Psoas muscle (tissue), 8 donors: Measurements from ENCODE around the gene ADAM15. TPM values are rescaled to one million over a fixed set of nuclear protein-coding genes. Genes with fewer than 3 reads are reported as not detected.

Experiments used
- ATAC-seq, 4 donors: fragments of 200-7000 bp; cut with Tn5 transposase; one replicate each; pipeline ENCODE4 v1.9.1; 2020; ENCODE audit warnings: moderate library complexity in 3 of 4, mild to moderate bottlenecking in 2 of 4
- DNase-seq, 2 donors: peaks; one replicate each; pipeline ENCODE4 v3.0.0-alpha.2; 2020
- H3K27ac ChIP-seq: fragments of 200-600 bp; one replicate; pipeline ENCODE4 v1.8.0; 2022
- H3K27me3 ChIP-seq, 3 donors: fragments of 200-600 bp in 1 of 3; one replicate each; pipeline versions ENCODE4 v1.6.1 to v1.8.0; 2013 to 2022; ENCODE audit warnings: low read length in 2 of 3, mild to moderate bottlenecking in 2 of 3, moderate library complexity in 1 of 3; ENCODE audit not compliant: insufficient read depth in 3 of 3
- H3K36me3 ChIP-seq, 2 donors: fragments of 200-600 bp in 1 of 2; one replicate each; pipeline versions ENCODE4 v1.6.1 to v1.8.0; 2013 to 2022; ENCODE audit warnings: low read depth in 1 of 2, mild to moderate bottlenecking in 1 of 2, moderate library complexity in 1 of 2; ENCODE audit not compliant: insufficient read depth in 1 of 2
- H3K4me1 ChIP-seq: fragments of 200-600 bp; one replicate; pipeline ENCODE4 v1.8.0; 2022
- H3K4me3 ChIP-seq: fragments of 200-600 bp; one replicate; pipeline ENCODE4 v1.8.0; 2022; ENCODE audit warnings: mild to moderate bottlenecking
- H3K9me3 ChIP-seq: fragments of 200-600 bp; one replicate; pipeline ENCODE4 v1.8.0; 2022
- WGBS, 3 donors: extraction: QIAGEN DNeasy Blood & Tissue Kit; methylation state at CpG; one replicate each; pipeline versions ENCODE4 v1.1.6 to v1.1.7; 2013; 5-methylcytosine and 5-hydroxymethylcytosine counted together
- intact Hi-C, 2 donors: fragments of 100-400 bp; cut with DNase I; formaldehyde crosslinking; loops; one replicate each; pipeline versions ENCODE4 v1.11.0 to v1.14.2; 2022
- polyA plus RNA-seq, 3 donors: library from polyadenylated mRNA; stranded (reverse); fragments of 200-250 nt; gene quantifications; one replicate each; pipeline ENCODE4 v1.2.3, GENCODE V29; 2013
- total RNA-seq, 4 donors: library from RNA; stranded (reverse); fragmentation: NEBNext Ultra II Directional in 2 of 4; extraction: Animal tissue kit (Norgen Biotek cat#: 25700) in 2 of 4; gene quantifications; one replicate each; pipeline versions ENCODE4 v1.2.1 to v1.2.4, GENCODE V29; 2021 to 2023
- TF ChIP-seq, protein P1 (sequence below): fragments of 200-600 bp; IDR thresholded peaks from one replicate; pipeline ENCODE4 v1.8.0; 2022; ENCODE audit warnings: antibody characterized with exemption
- donor health status: healthy with polysubstance abuse.
- donor health status: DM: no; HTN: no; CAD: no; lungs with moderate emphysema.
- donor health status: Bipolar disorder and iron deficiency.
- donor health status: healthy.
- donor health status: DM: yes; HTN: yes; CAD: no.
- donor health status: DM: no; HTN: no; CAD: no.
- donor health status: DM: no; HTN: no; CAD: no.
- donor health status: DM: yes; HTN: yes; CAD: no.

Gene ADAM15
- total and polyA plus RNA-seq, 7 donors: 33.2 to 50.9 (median 45.4) TPM

DNA sequence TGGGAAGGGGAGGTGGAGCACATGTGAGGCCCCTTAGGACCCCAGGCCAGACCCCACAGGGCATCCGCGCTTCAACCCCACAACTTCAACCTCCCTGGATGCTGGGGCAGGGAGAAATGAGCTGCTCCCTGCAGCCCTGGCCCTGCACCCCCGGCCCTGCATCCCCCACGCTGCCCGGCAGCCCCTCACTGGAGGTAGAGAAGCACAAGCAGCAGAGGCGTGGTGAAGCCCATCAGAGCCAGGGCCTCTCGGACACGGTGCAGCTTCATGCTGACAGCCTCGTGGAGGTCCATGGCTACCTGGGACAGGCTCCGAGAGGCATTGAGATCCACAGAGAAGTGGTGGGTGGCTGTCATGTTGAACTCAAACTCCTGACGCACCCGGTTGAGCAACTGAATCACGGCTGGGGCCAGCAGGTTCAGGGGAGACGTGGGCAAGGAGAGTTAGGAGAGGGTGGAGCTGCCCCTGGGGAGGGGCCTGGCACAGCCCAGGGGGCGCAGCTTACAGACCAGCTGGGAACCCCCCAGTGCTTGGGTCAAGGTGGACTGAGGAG is 20.8 kb upstream of the ADAM15 start:
- intact Hi-C loops: no loop called here
- DNase-seq: peak in 1 of 2 donors; percentile 52
- TF ChIP-seq, protein P1, sequence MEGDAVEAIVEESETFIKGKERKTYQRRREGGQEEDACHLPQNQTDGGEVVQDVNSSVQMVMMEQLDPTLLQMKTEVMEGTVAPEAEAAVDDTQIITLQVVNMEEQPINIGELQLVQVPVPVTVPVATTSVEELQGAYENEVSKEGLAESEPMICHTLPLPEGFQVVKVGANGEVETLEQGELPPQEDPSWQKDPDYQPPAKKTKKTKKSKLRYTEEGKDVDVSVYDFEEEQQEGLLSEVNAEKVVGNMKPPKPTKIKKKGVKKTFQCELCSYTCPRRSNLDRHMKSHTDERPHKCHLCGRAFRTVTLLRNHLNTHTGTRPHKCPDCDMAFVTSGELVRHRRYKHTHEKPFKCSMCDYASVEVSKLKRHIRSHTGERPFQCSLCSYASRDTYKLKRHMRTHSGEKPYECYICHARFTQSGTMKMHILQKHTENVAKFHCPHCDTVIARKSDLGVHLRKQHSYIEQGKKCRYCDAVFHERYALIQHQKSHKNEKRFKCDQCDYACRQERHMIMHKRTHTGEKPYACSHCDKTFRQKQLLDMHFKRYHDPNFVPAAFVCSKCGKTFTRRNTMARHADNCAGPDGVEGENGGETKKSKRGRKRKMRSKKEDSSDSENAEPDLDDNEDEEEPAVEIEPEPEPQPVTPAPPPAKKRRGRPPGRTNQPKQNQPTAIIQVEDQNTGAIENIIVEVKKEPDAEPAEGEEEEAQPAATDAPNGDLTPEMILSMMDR: no peak
- H3K27ac ChIP-seq: no peak overlapping the region
- H3K36me3 ChIP-seq: no peaks in the 10 kb centered on the region
- H3K4me3 ChIP-seq: no peak overlapping the region
- no peak for ATAC-seq
- no peaks in the 10 kb centered on the region for H3K27me3 ChIP-seq
- no peaks in the 10 kb centered on the region for H3K9me3 ChIP-seq
- H3K4me1 ChIP-seq: no peaks in the 10 kb centered on the region
- 81 to 91% (median 86%) methylated on average over 15 of the region's 15 CpGs for WGBS, 3 donors

DNA sequence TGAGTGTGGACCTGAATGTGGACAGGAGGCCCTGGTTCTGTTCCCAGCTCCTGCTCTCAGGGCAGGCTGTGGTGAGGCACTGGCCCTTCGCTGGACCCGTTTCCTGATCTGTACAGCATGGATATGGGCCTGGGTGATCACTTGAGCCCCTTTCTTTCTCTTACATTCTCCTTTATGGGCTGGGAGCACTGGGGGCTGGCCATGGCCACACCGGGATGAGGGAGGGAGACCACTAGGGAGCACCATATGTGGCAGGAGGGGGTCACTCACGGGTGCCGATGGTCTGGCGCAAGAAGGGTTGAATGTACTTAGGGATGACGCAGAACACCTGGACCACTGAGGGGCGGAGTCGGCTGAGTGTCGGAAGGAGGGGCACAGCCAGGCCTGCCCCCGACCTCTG is 20.2 kb upstream of the ADAM15 start:
- Histone ChIP-seq H3K27me3 (no peaks in the 10 kb centered on the region), H3K9me3 (no peaks in the 10 kb centered on the region), H3K36me3 (no peaks in the 10 kb centered on the region), H3K4me3 (no peak overlapping the region), H3K4me1 (no peaks in the 10 kb centered on the region), H3K27ac (no peak overlapping the region)
- ATAC-seq (no peak), DNase-seq (no peak)
- TF ChIP-seq, protein P1: no peak
- 76 to 78% (median 76%) methylated on average over 11 of the region's 11 CpGs for WGBS, 3 donors
- intact Hi-C loops: no loop called here

DNA sequence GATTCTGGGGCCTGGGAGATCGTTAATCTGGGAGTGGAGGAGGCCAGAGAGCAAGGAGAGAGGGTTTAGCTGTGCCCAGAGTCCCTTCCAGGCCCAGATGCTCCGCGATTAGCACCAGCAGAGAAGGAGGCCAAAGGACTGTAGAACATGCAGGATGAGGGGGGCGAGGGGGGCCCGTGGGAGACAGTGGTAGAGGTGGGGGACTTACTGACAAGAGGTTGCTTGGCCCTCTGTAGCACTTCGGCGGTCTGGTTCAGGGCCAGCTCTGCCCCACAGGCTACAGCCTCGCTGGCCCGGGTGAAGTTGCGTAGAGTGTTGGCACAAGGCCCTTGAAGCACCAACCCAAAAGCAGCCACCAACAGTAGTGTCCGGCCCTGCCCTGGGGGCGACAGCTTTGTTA is 18.2 kb upstream of the ADAM15 start:
- no peak overlapping the region for H3K27ac ChIP-seq
- ATAC-seq (no peak), DNase-seq (peak in 1 of 2 donors; percentile 48)
- intact Hi-C loops: no loop called here
- 81 to 84% (median 82%) methylated on average over 12 of the region's 12 CpGs for WGBS, 3 donors
- H3K27me3 ChIP-seq: no peaks in the 10 kb centered on the region
- no peaks in the 10 kb centered on the region for H3K9me3 ChIP-seq
- no peaks in the 10 kb centered on the region for H3K4me1 ChIP-seq
- no peaks in the 10 kb centered on the region for H3K36me3 ChIP-seq
- TF ChIP-seq, protein P1: no peak
- H3K4me3 ChIP-seq: no peak overlapping the region

DNA sequence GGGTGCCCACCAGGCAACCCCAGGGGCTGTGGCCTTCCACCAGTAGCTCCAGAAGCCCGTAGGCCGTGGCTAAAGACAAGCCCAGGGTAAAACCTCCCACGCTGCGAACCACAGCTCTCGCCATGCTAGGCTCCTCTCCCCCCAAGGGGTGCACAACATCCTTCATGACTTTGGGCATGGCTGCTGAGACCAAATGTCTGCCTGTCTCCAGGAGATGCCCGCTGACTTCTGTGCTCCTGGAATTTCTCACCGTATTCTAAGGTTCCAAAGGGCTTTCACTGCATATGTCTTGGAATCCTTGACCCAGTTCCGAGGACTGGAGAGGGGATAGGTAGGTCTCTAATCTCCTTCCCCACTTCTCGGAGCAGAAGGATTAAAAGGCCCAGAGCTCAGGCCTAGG is 17.6 kb upstream of the ADAM15 start, which contains the start of the genes DCST1 and DCST2:
DCST1 (plus strand) TSS at position 301 of the 400 bp plus-strand sequence. CDS start 213 bp downstream, outside the sequence.
DCST2 (minus strand) TSS at position 258 of the 400 bp plus-strand sequence; CDS start at position 178, 80 bp downstream.
- Histone ChIP-seq H3K9me3 (no peaks in the 10 kb centered on the region), H3K27ac (no peak within 1 kb of the TSS), H3K36me3 (no peaks in the 10 kb centered on the region), H3K4me3 (no peak within 1 kb of the TSS), H3K4me1 (no peaks in the 10 kb centered on the region), H3K27me3 (no peaks in the 10 kb centered on the region)
- intact Hi-C loops: no loop called here
- DNase-seq (no peak), ATAC-seq (no peak)
- WGBS, 3 donors: 92 to 94% (median 93%) methylated on average over 9 of the region's 9 CpGs
- TF ChIP-seq, protein P1: no peak
